GM18507 (cell line): ENCODE results near the gene SNAP47.

ENCODE experiments used
- DNase-seq: peaks from one replicate; pipeline ENCODE4 v3.0.0; 2011; ENCODE audit warnings: low read depth; ENCODE audit not compliant: insufficient read length; ENCODE audit errors: extremely low spot score
- FAIRE-seq: peaks from 2 replicates; lab custom pipeline; 2011; peaks lifted over from hg19 to GRCh38; lab: Jason Lieb, UNC

SNAP47 gene

GRCh38 chr1:227731696-227732585 is 3.3 kb upstream of the SNAP47 start:
- DNase-seq (no peak), FAIRE-seq (no peak)

- DNase-seq (no peak), FAIRE-seq (no peak)
Observed at GRCh38 chr1:227732586-227733308, 2.5 kb upstream of the SNAP47 start.

- no peak for DNase-seq
- FAIRE-seq: no peak
Observed at GRCh38 chr1:227733309-227733705, 1.9 kb upstream of the SNAP47 start.

GRCh38 chr1:227733751-227734545 is 1.3 kb upstream of the SNAP47 start:
- FAIRE-seq: no peak
- no peak for DNase-seq

GRCh38 chr1:227734546-227734855 is 734 bp upstream of the SNAP47 start:
- DNase-seq (no peak), FAIRE-seq (no peak)

- DNase-seq: no peak
- FAIRE-seq: no peak
Observed at GRCh38 chr1:227735539-227736285, 477 bp downstream of the SNAP47 start.

GRCh38 chr1:227736814-227737432 is 1.7 kb downstream of the SNAP47 start:
- no peak for DNase-seq
- FAIRE-seq: no peak

GRCh38 chr1:227738820-227739219 is 3.6 kb downstream of the SNAP47 start:
- FAIRE-seq: no peak
- DNase-seq: no peak

- FAIRE-seq (no peak), DNase-seq (no peak)
Observed at GRCh38 chr1:227739636-227740035, 4.4 kb downstream of the SNAP47 start.

- no peak for FAIRE-seq
- no peak for DNase-seq
Observed at GRCh38 chr1:227740401-227740960, 5.2 kb downstream of the SNAP47 start.

GRCh38 chr1:227741166-227741870 is 6.1 kb downstream of the SNAP47 start:
- no peak for FAIRE-seq
- no peak for DNase-seq

- no peak for FAIRE-seq
- no peak for DNase-seq
Observed at GRCh38 chr1:227742738-227743715, 7.8 kb downstream of the SNAP47 start.

GRCh38 chr1:227744668-227745067 is 9.4 kb downstream of the SNAP47 start:
- DNase-seq: no peak
- no peak for FAIRE-seq

GRCh38 chr1:227745568-227746265 is 10.5 kb downstream of the SNAP47 start:
- no peak for FAIRE-seq
- no peak for DNase-seq

- no peak for DNase-seq
- no peak for FAIRE-seq
Observed at GRCh38 chr1:227746676-227747075, 11.4 kb downstream of the SNAP47 start.

GRCh38 chr1:227747382-227747781 is 12.1 kb downstream of the SNAP47 start:
- FAIRE-seq: no peak
- DNase-seq: no peak
